Right renal cortex interstitium (tissue), 3 donors: ENCODE measurements around the gene KRT6A. TPM values are rescaled to one million over a fixed set of nuclear protein-coding genes. Genes with fewer than 3 reads are reported as not detected.
"Not testable (repeated sequence)": the region's sequence is repeated elsewhere in the genome, so short reads cannot be mapped to it uniquely, and the experiment has no call there.

ENCODE experiments used
- DNase-seq, 3 donors: peaks; one replicate each; pipeline ENCODE4 v3.0.0-alpha.2; 2013; ENCODE audit warnings: low read depth in 3 of 3, low spot score in 2 of 3
- polyA plus RNA-seq, 3 donors: library from polyadenylated mRNA; unstranded; fragments of 120-200 nt; gene quantifications; one replicate each; pipeline ENCODE4 v1.2.1, GENCODE V29; 2013; ENCODE audit not compliant: insufficient read length in 3 of 3

The KRT6A gene
- polyA plus RNA-seq, 3 donors = not detected

DNA sequence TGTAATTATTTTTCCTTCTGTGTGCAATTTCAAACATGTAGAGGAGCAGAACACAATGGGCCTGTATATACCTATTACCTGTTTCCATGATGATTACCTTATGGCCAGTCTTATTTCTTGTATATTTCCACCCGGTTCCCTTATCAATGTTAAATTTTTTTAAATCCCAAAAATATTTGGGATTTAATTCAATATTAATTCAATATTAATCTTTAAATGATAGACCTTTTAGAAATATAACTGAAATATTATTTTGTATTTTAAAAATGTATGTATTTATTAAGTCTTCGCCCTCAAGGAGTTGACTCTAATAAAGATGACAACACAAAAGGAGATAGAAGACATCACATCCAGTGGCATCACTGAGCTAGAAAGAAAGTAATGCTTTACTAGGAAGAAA lies 18.8 kb downstream of the KRT6A start:
- DNase-seq = no peak

- no peak for DNase-seq
These were observed 19.3 kb downstream of the KRT6A start, which contains the start of gene KRT6C for GRCh38 chr12:52473768-52474167. Gene KRT6C (minus strand): TSS chr12:52473805. CDS start chr12:52473737, 68 bp downstream.

GRCh38 chr12:52469853-52470252 lies 23.2 kb downstream of the KRT6A start:
- no peak for DNase-seq

GRCh38 chr12:52464897-52465296 lies 28.2 kb downstream of the KRT6A start:
- DNase-seq = no peak

GRCh38 chr12:52461693-52462092 lies 31.4 kb downstream of the KRT6A start:
- DNase-seq = no peak

GRCh38 chr12:52458861-52459260 lies 34.2 kb downstream of the KRT6A start:
- no peak for DNase-seq

- no peak for DNase-seq
These were observed 37.2 kb downstream of the KRT6A start for GRCh38 chr12:52455821-52456220.

DNA sequence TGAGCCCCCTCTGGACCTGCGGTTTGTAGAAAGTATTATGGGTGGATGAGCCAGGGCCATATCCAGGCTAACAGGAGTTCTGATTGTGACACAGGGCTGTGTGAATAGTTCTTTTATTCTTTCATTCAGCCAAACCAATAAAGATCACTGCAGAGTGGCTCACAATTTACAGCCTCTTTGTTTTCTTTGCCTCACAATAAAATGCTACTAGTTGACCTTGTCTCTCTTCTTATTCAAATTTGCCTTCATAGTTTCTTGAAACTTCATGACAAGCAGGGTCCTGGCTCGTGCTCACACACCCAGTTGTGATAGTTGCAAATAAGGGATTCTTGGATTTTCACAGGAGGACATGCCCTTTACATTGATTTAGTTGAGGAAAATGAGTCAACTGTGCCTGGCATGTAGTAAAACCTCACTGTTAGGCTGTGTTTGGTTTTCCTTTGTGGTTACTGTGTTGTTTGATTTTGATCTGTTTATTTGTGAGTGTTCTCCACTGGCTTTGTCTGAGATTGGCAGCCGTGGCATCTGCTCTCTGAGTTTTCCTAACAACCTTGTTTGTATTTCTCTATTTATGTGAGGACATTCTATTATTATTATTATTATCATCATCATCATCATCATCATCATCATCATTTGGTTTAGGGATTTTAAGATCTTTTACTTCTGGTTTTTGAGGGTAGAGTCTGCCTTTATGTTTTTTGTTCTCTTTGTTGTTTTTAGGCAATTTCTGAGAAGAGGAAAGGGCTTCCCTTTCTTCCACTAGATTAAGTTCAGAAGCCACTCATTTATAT lies 38.5 kb downstream of the KRT6A start:
- no peak for DNase-seq

- no peak for DNase-seq
These were observed 41.0 kb downstream of the KRT6A start, which contains the start of gene KRT6B for GRCh38 chr12:52452101-52452500. Gene KRT6B (minus strand): TSS chr12:52452146. CDS start chr12:52452078, 68 bp downstream.

DNA sequence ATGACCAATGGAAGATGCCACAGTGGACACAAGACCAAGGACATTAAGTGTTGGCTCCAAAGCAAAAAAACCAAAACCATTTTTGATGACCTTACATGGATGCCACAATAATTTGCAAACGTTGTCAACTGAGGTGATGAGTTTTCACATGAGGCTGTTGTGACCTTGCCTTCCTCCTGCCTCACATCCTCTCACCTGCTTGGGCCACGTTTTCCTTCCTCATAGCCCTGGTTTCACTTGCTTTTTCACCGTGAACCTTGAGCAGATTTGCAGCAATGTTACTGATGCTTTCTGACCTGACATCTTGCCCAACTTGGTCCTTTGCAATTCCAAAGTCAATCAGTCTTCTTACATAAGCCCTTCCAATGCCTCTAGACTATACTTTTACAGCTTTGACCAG lies 44.8 kb downstream of the KRT6A start:
- DNase-seq = no peak

- not testable (repeated sequence) for DNase-seq
These were observed 45.9 kb downstream of the KRT6A start for GRCh38 chr12:52447196-52447595.

DNA sequence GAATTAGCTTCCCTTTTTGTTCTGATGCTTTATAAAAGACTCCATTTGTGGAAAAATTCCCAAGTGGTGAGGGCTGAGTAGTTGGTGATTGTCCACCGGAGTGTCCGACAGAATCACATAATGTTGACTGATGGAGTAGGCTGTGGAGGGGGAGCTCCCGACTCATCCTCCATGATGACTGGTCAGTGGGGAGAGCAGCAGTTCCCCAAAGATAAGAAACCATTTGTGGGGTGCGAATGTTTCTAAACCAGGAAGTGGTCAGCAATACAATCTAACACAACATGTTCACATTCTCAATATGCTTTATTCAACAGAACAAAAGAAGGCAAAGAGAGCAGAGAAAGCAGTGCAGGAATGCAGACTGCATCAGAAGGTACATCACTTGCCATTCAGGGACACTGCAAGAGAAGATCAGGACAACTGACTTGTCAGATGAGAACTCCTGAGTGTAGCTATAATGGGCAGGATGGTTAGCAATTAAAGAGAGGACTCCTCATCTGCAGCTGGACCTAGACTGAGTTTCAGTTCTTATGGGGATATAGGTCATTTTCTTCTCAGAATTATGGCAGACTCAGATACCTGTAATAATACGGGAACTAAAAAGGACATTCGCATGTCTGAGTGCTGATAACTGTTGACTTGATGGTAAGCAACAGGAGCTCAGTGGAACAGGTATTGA lies 46.6 kb downstream of the KRT6A start:
- no peak for DNase-seq

DNA sequence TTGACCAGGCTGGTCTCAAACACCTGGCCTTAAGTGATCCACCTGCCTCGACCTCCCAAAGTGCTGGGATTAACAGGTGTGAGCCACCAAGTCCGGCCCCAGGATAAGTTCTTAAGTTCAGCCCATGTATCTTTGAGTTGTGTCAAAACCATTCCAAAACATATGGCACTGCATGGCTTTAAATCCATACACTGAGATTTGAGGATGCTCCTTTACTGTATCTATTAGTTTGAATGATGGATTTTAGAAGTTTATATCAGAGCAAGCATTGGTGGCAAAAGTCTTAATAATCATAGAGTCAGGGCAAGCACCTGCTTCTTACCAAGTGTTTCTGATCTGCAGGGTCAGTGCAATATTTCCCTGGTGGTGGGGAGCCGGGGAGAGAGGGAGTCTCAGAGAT lies 47.2 kb downstream of the KRT6A start:
- no peak for DNase-seq

GRCh38 chr12:52444647-52445595 lies 48.1 kb downstream of the KRT6A start:
- DNase-seq = no peak

- DNase-seq = no peak
These were observed 49.1 kb downstream of the KRT6A start for GRCh38 chr12:52443966-52444365.

- no peak for DNase-seq
These were observed 50.4 kb downstream of the KRT6A start for GRCh38 chr12:52442600-52443061.

DNA sequence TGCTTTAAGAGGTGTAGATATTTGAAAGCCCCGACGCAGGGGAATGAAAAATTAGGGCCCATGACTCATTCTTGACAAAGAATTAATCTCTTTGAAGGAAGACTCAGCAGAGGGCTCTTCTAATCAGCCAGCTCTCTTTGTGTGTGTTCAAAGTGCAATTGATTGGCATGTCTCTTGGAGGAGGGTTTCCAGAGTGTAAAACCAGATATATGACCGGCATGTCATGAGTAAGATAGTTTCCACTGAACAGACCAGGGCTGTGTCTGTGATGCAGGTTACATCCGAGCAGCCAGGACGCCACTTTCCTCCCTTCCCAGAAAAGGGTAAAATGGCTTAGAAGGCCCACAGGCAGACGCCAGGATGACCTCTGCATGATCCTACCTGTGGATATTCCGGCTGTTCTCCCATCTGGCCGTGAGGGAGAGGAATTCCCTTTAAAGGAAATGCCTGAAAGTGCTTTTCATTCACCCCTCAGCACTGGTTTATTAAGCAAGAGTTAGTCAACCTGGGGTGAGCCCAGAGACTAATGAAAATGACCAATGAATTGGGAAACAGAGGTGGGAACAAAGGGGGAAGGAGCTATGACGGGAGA lies 51.6 kb downstream of the KRT6A start:
- no peak for DNase-seq

GRCh38 chr12:52440821-52441319 lies 52.2 kb downstream of the KRT6A start:
- DNase-seq = no peak

GRCh38 chr12:52439845-52440244 lies 53.2 kb downstream of the KRT6A start:
- DNase-seq = no peak

DNA sequence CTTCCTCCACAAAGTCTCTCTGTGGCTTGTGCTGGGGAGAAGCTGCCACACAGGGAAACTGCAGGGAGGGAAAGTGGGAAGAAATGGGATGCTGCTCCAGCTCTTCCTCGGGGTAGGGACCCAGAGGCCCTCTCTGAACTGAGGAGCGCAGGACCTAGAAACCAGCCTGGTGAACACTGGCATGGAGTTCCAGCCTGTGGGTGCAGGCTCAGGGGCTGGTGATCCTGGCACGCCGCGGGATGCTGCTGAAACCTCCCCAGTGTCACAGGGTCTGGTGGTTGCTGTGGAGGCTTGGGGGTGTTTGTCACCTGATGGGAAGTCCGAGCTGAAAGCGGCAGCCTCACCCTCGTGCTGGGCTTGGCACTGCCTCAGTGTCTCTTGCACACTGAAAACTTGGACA lies 53.6 kb downstream of the KRT6A start:
- DNase-seq = no peak
